Bone marrow (tissue), 2 donors: ENCODE results near the gene WDR54.

Source experiments
- DNase-seq, 2 donors: peaks; one replicate each; lab custom pipeline; 2025; lab: John Stamatoyannopoulos, UW

Gene WDR54, protein sequence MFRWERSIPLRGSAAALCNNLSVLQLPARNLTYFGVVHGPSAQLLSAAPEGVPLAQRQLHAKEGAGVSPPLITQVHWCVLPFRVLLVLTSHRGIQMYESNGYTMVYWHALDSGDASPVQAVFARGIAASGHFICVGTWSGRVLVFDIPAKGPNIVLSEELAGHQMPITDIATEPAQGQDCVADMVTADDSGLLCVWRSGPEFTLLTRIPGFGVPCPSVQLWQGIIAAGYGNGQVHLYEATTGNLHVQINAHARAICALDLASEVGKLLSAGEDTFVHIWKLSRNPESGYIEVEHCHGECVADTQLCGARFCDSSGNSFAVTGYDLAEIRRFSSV

DNA sequence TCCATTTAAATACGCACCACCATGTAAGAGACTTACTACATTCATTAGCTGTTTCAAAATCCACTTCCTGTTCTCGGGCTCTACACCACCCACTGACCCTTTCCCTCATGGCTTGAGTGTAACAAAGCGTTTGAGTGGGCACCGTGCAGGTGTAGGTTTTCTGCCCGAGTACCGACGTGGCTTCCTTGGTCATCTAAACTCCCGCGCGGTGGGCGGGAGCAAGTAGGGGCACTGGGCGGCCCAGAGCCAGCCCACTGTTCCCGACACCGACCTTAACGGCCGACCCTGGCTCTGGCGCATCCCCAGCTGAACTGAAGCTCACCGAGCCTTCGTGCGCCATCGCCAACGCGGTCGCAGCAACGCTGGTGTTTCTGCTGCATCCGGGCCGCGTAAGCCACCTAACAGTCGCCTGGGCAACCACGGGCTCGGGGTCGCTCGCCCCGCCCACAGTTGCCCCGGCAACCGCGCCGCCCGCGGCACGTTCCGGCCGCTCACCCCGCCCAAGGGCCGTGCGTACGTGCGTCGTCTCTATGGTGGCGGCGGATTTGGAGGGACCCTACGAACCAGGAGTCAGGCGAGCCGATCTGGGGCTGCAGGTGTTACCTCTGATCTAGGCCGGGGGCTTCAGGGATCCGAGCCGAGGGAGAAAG is at the start of gene WDR54, which contains the start of gene C2orf81:
WDR54 (plus strand) TSS at position 510 of the 650 bp plus-strand sequence. CDS start 424 bp downstream, outside the sequence.
C2orf81 (minus strand) TSS at position 399 of the 650 bp plus-strand sequence; CDS start at position 340, 59 bp downstream.
- DNase-seq: peak; percentile 43 to 71

DNA sequence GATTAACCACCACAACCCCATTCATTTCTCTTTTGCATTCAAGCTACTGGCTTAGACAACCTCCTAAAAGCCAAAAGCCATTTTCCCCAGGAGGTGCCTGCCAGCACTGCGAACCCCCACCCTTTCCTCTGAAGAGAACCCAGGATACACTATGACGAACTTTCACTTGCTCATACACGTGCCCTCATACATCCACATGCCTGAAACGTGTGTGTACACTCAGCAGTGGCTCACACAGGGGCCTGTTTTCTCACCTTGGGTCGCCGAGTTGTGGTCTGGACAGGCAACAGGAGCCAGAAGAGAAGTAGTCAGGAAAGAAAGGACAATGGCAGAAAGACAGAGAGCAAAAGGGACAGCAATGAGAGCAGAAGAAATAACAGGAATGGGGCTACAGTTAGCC is 48.9 kb upstream of the WDR54 start:
- no peak for DNase-seq

DNA sequence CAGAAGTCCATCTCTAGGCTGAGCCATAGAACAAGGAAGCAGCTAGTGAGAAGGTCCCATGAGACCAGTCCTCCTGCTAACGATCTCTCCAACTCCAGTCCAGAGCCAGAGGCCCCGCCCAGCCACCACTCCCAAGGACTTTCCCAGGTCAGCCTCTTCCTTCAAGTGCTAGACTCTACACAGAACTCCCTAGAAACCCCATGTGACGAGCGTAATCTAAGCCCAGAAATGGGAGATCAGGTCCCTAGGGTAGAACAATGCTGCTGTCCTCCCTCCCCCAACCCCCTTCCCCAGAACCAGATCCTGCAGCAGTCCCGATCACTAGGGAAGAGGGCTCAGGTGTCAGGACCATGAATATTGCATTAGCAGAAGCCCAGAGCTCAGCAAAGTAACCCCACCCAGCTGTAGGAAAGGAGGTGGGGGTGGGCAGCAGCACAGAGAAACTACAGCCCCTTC is 48.3 kb upstream of the WDR54 start:
- no peak for DNase-seq

DNA sequence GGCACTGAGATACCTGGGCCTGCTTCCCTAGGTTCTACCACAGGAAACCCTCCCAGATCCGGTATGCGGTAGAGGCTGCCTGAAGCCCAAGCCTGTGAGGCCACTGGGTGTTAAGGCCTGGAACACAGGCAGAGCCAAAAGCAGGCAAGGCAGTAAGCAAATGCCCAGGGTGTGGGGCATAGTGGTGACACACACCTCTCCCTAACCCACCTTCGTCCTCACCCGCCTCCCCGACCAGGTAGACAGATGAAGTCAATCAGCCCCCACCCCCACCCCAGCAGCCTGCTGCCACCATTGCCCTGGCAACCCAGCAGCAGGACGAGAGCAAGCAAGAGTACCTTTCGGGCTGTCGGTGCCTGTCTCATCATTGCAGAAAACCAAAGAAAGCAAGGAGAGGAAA is 47.5 kb upstream of the WDR54 start:
- no peak for DNase-seq

DNA sequence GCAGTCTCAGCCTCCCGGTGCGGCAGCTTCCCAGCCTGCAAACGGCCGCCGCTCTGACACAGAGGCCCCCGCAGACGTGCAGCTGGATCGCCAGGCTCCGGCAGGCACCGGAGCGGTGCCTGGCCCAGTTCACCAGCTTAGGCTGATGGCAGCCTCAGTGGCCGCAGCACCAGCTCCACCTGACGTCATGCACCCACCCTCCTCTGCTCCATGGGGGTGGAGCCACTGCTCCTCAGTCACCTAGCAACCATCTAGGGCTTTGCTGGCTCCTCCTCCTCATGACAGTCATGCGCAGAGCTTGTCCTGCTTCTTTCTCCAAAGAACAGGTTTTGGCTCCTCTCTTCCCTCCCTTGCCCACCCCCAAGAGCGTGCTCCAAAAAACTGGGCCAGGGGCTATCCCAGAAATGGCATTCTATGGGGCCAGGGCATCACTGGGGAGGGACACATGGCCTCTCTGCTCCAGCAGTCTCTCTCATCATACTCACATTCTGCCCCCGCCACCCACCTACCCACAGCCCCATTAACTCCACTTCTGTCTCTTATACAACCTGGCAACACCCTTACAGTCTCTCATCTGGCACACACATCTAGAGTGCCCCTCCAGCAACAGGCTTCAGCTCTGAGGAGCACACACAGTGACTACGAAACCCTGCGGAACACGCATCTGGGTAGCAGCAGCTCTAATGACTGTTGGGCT is 46.9 kb upstream of the WDR54 start:
- no peak for DNase-seq

DNA sequence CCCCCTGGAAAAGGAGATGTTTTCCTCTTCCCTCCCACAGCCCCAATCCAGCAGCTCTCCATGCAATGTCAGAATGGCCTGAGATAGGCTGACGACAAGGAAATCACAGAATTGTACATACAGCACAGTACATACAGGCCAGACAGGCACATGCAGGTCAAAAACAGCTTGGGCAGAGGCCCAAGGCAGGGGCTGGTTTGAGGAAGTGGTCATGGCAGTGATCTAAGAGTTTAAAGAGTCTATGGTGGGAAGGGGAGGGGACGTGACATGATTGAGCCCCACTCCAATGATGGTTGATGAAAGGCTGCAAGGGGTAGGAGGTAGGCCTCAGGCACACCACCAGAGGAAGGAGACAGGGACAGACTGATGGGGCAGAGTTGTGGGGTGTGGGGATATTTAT is 45.7 kb upstream of the WDR54 start:
- DNase-seq: no peak

DNA sequence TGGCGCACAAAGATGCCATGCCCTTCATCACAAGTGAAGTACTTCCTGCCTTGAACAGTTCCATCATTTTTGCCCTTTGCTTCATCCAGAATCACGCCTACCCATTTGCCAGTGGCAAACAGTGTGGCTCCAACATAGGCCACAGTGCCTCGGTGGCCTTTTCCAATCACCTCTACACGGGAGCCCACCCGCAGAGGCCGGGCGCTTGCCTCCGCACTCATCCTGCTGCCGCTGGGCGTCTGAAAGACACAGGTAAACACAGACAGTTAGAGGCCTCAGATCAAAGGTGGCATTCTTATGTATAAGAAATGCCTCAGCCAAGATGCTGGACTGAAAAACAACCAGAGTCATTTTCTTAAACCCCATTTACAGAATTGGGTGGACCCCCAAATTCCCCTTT is 43.5 kb upstream of the WDR54 start:
- DNase-seq: no peak

DNA sequence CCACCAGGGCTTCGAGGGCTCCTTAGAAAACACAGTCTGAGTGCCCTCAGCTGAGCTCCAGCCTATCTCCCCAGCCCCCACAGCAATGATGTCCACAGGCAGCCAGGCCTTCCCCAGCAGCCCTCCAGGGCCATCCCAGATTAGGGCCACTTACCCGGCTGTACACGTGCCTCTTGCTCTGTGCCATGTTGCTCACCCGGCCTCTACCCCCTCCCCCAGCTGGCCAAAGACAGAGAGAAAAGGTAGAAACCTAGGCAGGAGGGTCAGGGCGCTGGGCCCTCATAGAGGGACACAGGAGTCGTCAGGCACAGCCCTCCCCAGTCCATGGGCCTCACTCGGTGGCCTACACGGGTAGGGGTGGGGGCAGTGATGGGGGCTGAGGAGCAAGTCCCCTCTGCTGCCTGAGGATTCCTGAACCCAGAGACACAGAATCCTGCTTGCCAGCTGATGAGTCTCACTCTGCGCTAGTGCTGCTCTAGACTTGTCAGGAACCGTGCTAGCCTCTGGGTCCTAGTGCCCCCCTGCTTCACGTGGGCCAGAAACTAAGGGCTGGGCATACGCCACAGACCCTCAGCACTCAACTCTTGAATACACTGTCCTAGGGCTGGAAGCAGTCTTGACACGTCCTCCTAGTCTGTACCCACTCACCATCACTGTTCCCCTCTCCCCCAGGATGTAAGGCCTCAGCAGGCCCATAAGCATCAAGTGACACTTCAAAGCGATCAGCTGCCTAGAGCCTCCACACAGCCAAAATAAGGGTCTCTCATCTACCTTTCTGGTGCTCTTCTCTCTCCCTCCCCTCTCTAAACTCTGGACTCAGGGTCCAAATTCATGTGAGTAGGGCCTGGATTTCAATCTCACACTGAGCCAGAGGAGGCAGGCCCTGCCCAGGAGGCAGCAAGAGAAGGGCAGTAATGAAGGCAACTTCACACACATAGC is 41.4 kb upstream of the WDR54 start, which contains the start of gene DCTN1:
DCTN1 (minus strand) TSS at position 461 of the 939 bp plus-strand sequence; CDS start at position 187, 274 bp downstream.
- no peak for DNase-seq

DNA sequence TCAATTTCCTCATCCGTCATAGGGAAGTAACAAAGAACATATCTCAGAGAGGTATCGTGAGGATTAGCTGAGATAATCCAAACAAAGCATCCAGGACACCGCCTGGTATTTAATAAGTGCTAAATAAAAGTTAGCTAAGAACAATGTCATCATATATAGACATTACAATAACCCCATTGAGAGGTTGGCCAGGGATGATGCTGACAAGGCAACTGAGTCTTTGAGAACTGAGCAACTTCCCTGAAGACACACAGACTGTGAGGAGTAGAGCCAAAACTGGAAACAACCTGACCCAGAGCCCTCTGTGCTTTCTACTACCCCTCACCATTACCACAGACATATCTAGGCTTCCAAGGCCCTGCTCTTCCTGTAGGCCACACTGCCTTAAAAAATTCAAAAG is 39.8 kb upstream of the WDR54 start:
- DNase-seq: no peak

DNA sequence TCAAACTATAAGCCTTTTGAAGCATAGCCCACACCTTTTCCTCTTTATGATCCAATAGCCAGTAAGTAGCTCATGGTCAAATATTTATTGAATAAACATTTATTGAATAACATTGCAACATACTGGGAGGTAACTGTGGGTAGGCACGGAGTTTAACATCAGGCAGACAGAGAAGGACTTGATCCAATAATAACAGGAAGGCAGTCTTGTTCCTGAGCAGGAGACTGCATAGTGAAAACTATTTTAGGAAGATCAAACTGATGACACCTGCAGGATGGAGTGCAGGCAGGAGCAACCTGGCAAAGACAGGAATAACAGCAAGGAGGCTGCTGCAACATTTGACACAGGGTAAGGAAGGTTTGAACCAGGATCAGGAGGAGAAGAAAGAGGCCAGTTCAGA is 38.3 kb upstream of the WDR54 start:
- DNase-seq: no peak

DNA sequence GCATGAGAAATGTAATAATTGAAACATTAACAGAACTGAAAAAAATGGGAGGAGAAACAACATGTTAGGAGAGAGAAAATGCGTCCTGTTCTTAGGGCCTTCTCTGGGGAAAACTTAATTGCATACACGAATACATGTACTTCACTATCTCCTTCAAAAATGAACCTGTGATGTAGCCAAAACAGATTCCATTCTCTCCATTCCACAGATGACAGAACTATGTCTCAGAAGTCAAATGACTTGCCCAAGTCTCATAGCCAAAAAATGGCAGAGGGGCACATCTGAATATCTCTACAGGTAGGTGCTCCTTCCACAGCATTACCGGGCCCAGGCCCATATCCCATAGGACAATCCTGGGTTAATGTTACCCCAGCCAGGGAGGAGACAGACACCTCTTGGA is 37.5 kb upstream of the WDR54 start:
- no peak for DNase-seq

DNA sequence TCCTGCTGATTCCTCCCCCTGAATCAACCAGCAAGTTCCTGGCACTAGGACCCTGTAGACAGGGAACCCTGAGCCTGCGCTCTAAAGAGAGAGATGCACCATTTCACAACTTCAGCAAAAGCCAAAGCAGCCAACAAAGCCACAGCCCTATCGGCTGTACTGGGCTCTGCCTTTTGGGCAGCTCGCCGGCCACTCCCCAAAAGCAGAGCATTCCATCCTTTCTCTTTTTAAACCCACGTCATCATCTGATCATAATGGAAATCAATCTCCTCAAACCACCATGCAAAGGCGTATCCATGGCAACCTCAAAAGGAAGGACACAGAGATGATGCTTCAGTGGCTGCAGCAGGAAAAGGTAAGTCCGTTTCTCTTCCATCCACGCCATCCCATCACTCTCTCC is 36.1 kb upstream of the WDR54 start:
- no peak for DNase-seq

DNA sequence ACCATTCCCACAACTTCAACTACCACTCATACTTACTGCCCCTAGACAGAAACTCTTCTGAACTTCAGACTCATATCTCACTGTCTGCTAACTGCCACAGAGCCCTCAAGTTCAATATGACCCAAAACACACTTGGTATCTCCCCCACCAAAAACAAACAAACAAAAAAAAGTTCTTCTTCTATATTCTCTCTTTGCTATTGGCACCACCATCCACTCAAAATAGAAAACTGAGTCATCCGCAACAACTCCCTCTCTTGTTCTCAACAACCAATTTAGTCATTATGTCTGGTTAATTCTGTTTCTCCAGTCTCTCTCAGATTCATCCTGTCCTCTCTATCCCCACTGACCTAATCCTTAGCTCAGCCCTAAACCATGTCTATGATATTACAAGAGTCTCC is 34.2 kb upstream of the WDR54 start:
- DNase-seq: no peak

DNA sequence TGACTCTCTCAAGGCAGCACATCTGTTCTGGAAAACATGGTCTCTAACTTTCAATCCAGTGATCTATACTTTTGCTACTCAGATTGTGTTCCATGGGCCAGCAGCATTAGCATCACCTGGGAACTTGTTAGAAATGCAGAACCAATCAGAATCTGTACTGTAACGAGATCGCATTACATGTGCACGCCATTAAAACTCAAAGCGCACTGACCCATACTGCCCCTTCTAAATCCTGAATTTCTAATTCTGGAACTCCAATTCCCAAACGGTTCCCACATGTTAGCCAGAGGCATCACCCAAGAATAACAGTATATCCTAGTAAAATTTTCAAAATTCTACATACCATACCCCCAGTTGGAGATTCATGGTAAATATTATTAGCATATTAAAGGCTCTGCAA is 30.9 kb upstream of the WDR54 start:
- no peak for DNase-seq

DNA sequence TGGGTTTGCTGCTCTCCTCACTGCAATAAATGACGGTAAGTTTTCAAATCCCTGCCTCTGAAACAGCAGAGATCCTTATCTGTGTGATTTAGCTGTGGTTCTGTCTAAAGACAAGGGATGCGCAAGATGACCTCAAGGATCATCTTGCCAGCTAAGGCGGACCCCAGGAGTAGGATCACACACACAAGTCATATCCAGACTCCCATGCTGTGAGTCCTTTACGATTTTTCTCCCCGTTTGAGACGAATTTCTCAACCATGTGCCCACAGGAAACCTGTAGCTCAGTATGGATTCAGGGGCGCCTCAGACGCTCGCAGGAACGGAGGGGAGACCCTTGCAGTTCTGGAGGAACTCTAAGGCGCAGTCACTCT is 30.3 kb upstream of the WDR54 start:
- no peak for DNase-seq

DNA sequence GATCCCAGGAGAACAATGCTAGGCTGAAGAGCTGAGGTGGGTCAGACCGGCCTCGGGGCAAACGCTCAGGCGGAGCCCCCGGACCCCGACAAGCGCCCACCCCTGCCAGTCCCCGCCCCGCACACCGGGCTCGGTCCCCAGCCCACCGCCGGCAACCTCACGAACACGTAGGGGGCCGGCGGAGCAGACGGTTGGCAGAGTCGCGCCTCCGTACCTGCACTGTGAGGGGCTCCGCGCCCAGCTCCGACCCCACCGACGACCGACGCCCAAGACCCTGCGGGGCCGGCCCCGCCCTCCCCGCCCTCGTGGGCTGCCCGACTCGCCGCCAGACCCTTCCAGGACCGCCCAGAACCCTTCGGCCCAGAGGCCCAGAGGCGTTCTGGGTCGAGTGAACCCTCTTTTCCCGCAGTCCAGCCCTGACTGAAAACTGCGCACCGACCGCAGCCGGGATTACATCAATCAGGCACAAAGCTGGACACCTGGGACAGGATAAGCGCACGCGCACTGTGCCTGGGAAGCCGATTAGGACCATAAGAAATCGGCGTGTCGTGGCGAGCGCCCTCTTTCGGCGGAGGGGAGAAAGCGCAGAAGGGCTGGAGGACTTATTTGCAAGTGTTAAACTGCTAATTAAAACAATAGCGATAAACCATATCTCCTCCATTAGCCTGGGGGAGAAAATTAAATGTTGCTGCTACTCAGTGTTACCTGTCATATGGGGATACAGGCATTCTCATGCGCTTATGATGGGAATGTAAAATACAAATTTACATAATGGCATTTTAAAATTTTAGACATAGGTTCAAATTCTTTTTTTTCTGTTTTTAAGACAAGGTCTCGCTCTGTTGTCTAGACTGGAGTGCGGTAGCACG is 29.7 kb upstream of the WDR54 start:
- DNase-seq: peak; percentile 88 to 95

DNA sequence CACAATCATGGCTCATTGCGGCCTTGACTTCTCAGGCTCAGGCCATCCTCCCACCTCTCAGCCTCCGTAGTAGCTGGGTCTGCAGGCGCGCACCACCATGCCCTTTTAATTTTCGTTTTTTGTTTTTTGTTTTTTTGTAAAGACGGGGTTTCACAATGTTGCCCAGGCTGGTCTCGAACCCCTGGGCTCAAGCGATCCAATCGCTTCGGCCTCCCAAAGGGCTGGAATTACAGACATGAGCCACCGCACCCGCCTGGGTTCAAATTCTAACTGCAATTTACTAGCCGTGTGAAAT is 29.1 kb upstream of the WDR54 start:
- DNase-seq: no peak

DNA sequence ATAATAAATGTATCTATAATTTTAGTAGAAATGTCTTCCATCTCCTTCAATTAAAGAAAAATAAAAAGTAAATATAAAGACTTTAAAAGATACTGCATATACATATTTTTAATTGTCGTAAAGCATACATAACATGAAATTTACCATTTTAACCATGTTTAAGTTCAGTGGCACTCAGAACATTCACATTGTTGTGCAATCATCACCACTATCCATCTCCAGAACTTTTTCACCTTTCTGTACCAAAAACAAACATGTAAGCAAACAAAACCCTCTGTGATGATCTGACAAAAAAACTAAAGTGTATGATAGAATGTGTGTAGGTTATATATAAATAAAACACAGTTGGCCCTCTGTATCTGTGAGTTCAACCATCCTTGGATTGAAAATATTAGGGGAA is 28.0 kb upstream of the WDR54 start:
- DNase-seq: no peak

DNA sequence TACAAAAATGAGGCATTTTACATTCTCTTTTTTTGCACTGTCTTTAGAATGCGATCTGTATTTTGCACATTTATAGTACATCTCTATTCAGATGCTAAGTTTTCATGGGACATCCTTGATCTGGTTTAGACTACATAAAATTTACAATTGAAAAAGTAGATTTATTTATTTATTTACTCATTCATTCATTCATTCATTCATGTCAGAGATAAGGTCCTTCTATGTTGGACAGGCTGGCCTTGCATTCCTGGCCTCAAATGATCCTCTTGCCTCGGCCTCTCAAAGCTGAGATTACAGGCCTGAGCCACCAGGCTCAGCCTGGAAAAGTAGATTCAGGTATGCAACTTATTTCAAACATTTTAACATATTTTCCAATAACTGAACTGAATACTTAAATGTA is 25.4 kb upstream of the WDR54 start:
- DNase-seq: no peak

DNA sequence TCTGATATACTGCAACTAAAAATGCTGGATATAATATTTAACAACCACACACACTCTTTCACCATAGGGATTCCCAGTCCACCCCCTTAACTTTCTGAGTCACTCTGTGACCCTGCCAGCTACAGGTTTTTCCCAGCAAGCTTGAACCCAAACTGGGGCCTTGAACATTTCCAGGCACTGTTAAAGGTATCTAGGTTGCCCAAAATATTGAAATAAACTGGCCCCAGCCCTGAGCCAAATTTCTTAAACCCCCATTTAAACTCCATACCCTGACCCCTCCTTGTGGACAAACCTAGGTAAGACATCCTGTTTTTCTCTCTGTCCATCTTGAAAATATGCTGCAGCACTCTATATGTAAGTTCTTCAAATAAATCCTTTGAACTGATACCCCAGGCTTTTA is 21.7 kb upstream of the WDR54 start:
- DNase-seq: peak in 1 of 2 donors; percentile 49

DNA sequence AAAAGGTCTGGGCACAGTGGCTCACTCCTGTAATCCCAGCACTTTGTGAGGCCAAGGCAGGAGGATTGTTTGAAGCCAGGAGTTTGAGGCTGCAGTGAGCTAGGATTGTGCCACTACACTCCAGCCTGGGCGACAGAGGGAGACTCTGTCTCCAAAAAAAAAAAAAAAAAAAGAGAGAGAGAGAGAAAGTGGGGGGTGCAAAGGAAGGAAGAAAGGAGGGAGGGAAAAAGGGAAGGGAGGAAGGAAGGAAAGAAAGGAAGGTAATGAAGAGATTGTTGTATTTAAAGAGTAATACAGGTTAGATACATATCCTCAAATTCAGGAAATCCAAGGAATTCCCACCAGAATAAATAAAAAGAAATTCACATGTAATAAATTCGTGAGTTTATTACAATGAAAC is 19.6 kb upstream of the WDR54 start:
- no peak for DNase-seq
